Stimulated activated CD8-positive, alpha-beta memory T cell treated with anti-CD3 and anti-CD28 coated beads, Interleukin-15, amount 100 ng/mL, for 1 hour (primary cell): ENCODE results near the gene TRPV3.
"Not testable (repeated sequence)": the region's sequence is repeated elsewhere in the genome, so short reads cannot be mapped to it uniquely, and the experiment has no call there.

ENCODE experiments used
- DNase-seq: peaks from one replicate; pipeline ENCODE4 v3.0.0-alpha.2; 2020; ENCODE audit warnings: low read depth

The TRPV3 gene

DNA sequence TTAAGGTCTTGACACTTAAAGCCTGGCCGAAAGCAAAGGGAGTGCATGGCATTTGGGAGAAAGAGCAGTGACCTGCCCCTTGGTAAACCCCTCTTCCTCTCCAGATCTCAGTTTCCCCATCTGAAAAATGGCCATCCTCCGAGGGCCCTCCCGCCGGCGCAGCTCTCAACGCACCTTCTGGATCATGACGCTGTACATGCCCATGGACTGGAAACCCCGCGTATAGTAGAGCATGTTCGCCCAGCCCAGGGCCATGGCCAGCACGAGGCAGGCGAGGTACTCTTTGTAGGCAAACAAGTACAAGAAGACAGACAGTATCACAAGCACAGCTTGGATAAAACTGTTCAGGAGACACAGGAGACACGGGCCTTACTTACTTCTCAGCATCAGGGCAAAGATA lies 33.6 kb downstream of the TRPV3 start:
- no peak for DNase-seq

DNA sequence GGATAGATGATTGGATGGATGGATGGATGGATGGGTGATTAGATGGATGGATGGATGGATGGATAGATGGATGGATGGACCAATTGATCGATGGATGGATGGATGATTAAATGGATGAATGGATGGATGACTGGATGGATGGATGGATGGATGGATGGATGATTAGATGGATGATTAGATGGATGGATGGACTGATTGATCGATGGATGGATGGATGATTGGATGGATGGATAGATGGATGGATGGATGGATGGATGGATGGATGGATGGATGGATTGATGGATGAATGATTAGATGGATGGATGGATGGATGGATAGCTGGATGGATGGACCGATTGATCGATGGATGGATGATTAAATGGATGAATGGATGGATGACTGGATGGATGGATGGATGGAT lies 38.1 kb downstream of the TRPV3 start:
- not testable (repeated sequence) for DNase-seq

DNA sequence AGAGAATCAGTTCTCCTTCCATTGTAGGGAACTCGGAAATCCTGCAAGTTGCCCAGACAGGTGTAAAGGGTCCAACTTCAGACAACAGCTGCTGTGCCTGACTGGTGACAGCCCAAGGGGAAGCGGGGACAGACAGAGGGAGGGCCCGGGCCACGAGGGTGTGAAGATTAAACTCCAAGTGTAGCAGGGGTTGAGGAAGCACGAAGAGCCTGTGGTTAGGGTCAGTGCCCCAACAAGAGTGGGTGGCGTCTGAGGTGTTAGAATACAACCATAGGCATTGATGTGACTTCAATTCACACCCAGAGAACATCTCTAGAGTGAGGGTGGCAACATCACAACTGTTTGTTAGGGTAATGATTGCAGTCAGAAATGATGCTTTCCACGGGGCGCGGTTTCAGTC lies 42.7 kb downstream of the TRPV3 start:
- no peak for DNase-seq

DNA sequence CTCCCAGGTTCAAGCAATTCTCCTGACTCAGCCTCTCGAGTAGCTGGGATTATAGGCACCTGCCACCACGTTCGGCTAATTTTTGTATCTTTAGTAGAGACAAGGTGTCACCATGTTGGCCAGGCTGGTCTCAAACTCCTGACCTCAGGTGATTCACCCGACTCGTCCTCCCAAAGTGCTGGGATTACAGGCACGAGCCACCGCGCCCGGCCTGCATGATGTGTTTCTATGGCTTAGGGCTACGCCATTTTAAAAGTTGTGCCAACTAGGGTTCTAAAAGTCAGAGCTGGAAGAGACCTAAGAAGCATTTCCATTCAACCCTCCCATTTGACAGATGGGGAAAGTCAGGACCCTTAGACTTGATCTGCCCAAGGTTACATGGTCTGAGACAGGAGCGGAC lies 43.4 kb downstream of the TRPV3 start:
- DNase-seq: not testable (repeated sequence)

DNA sequence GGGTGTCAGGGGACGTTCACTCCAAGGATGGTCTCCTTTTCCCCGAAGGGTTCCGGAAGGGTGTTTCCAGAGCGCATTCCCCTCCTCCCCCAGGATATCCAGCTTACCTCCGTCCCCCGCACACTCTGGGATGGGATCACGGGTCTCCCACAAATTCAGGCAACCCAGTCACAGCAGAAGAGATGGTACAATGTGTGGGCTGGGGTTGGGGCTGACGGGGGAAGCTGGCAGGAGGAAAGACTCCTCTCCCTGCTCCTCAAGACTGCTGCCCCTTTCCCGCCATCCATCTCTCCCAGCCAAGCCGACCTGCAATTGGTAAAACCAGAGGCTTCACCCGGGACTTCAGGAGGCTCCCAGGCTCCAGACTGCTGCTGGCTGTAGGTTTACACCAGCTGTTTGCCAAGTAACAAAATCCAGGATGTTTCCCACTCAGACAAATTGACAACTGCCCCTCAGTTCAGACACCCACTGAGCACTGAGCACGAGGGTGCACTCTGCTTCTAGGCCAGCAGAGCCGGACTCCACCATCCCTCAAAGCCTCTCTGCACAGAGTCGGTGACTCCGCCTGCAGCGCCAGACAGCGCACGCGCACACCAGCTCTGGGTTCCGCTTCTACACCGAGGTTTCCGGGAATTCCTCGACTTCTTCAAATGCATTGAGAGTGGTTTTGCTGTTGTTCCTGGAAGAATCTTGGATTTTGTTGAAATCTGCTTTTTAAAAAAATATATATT lies 44.1 kb downstream of the TRPV3 start:
- DNase-seq: no peak

DNA sequence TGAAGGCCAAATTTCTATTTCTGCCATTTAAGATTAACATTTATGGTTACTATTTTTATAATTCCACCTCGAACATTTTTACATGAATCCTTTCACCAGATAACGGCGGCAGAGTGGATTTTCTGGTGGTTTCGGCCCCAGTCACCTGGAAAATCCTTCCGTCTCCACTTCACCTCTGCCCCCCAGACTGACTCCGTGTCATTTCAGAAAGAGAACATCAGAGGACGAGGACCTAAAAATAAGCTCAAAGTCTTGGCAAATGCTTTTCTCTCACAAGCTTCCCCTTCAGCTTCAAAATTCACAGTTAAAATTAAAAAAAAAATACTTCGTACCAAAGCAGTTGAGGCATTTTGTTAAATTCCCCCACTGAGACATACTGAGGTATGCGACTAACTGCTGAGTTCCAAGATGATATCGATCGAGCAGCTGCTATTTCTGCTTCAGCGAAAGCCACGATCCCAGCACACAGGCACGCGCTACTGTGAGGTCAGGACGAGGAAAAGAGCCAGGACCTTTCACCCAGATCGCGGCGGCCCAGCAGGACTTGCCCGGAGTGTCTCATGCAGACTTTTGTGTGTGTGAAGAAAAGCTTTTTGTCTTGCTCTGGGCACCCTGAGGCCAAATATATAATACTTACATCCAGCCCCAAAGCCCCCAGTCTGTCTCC lies 45.0 kb downstream of the TRPV3 start:
- DNase-seq: no peak

DNA sequence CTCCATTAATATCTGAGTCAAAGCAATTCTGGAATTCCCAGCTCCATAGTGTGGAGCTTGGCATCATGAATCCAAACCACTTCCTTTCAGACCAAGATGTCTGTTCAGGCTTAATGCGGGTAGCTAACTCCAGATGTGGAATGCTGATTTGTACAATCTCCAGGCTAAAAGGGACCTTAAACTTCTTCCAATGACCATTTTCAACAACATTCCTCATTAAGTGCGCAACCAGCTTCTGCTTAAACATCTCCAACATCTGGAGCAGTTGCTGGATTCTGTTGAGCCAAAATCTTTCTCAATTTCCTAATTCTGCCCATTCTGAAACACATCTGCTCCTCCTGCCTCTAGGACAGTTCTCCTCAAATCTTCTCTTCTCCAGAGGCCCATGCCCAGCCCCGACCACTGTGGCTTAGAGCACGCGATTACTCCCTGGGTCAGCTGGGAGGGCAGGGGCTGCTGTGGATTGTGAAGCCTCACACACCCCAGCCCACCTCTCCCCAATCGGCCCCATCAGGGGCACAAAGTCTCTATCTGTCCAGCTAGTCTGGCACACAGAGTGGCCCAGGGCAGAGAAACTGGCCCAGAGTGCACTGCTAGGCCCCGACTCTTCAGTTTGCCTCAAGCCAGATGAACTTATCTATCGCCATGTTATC lies 45.6 kb downstream of the TRPV3 start:
- DNase-seq: no peak

DNA sequence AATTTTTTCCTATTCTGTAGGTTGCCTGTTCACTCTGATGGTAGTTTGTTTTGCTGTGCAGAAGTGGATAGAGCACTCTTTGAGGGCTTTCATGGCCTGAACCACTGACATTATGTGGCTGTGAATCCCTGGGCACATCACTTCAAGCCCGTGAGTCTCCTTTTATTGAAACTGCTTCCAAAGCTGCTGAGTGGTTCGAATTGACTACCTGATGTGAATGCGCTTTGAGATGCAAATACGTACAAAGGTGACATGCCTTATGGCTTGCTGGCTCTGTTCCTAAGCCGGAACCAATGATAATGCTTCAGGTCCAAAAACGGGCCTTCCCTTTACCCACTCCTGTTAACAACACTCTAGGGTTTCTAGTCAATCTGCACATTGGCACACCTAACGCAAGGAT lies 47.5 kb downstream of the TRPV3 start:
- DNase-seq: no peak

DNA sequence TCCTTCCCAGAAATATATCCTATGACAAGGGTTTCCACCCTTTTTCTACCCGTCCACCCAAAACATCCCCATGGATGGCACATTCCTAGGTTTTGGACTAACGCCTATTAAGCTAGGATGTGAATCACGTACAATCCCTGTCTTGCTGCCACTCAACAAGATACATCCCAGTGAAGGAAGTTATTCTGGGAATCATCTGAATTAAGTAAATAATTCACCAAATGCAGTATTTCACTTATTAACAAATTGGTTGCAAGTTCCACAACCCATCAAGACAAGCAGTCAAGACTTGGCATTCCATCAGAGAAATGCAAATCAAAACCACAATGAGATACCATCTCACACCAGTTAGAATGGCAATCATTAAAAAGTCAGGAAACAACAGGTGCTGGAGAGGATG lies 49.7 kb downstream of the TRPV3 start:
- no peak for DNase-seq

DNA sequence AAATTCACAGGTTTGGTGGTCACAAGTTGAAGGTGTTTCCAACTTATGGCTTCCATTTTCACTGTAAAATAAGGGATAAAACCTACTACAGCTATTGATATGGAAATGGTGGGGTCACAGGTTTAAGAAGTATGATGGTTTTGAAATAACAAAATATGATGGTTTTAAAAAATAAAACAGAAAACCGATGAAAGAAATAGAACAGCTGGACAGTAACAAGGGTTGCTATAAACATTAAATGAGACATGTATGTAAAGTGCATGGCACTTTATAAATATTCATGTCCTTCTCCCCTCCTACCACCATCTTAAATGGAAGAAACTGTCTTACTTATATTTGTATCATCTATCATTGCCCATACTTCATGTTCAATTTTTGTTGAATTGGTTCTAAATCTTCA lies 50.5 kb downstream of the TRPV3 start:
- DNase-seq: no peak

DNA sequence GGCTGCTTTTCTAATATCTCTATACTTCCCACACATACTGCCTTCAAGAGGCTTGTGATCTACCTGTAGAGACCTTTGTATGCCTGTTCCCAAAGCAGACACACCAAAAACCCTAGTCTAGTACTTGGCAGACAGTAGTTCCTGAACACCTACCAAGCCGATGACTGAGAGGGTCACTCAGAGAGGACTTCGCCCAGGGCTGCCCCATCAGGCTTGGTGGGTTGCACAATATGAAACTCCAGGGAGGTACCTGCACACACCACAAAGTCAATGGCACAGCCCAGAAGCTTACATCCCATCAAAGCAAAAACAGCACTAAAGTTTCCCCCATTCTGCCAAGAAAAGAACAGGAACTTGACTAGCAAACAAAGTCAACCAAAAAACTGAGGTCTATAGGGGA lies 51.6 kb downstream of the TRPV3 start:
- no peak for DNase-seq

DNA sequence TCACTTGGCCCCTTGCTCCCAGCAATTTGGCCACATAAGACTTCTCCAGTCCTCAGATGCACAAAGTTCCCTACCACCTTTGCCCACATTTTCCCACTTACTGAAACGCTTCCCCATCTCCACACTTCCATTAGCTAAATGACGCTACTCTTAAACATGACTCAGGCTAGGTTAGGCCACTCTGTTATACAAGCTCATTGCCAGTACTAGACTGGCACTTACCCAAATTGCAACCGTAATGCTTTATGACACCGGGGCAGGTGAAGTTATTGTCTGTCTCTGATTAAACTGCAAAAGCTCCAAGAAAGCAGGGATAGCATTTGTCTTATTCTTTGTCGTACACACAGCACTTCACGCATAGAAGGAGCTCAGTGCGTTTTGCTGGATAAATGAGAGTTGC lies 52.6 kb downstream of the TRPV3 start:
- DNase-seq: no peak

DNA sequence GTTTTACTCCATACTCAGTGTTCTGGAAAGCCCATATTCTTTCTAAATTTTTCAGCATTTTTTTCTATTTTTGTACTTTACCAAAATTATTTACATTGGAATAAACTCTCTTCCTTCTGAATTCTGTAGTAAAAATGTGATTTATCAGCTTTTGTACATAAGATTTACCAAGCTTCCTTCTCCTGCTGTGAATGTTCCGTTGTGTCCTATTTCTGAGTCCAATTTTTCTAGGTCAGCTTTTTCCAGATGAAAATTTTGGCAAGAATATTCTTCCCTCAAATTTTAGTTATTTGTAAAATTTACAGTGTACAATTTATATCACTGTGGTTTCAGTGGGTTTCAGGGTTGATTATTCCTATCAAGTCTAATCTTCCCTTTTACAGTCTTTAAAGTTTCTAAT lies 54.3 kb downstream of the TRPV3 start:
- DNase-seq: no peak

DNA sequence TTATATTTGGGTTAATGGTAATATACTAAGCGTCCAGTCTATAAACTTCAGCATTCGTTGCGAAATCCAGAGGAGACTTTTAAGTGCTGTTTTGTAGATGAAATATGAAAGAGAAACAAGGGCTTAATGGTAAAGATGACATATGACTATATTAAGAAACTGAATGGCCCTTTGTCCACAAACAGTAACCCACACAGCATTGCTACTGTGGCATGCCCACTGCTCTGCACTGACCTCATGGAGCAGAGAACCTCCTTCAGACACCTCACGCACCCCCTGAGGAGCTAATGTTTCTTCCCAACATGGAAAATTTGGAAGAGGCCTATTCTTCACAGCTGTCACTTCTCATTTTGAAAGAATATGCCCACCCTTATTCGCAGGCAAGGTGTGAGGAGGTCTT lies 55.1 kb downstream of the TRPV3 start:
- no peak for DNase-seq

DNA sequence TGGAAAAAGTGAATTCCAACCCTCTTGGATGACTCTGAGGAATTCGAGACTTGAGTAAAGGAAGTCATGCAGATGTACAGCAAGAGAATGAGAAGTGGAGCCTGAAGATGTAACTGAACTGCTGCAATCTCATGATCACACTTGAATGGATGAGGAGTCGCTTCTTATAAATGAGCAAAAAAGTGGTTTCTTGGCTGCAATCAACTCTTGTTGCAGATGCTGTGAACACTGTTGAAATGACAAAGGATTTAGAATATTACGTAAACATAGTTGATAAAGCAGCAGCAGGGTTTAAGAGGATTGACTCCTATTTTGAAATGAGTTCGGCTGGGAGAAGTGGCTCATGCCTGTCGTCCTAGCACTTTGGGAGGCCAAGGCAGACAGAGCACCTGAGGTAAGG lies 56.3 kb downstream of the TRPV3 start:
- DNase-seq: no peak

DNA sequence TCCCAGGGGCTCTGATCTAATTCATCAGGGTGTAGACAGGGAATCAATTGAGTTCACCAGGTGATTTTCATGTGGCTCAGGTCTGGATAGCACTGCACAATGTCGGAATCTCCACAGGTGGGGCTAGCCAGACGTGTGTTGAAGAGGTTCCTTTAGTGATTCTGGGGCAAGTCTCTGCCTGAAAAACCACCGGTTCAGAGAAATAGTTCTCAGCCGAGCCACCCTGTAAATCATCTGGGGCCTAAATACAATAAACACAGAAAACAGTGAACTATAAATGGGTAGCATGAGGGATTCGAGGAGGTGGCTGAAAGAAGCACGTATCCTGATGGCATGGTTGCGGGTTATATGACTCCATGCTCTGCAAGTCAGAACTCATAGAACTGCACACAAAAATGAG lies 60.5 kb downstream of the TRPV3 start:
- no peak for DNase-seq

DNA sequence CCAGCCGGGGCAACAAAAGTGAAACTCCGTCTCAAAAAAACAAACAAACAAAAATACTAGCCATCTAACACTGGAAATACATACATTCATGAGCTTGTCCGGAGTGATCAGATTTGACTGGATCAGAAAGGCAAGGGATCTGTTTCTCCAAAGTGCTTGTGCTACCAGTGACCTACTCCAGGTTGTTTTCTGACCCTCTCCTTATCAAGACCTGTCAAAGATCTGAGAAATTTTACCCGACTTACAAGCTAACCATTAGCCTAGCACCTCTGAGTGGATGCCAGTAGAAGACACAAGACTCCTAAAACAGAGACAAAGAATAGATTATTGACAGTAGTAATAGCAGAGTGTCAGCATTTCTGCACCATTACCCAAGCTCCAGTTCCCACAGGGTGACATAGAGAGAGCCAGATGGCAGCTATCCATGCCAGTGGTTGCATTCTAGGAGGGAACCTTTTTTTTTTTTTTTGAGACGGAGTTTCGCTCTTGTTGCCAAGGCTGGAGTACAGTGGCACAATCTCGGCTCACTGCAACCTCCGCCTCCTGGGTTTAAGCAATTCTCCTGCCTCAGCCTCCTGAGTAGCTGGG lies 72.0 kb downstream of the TRPV3 start:
- no peak for DNase-seq

DNA sequence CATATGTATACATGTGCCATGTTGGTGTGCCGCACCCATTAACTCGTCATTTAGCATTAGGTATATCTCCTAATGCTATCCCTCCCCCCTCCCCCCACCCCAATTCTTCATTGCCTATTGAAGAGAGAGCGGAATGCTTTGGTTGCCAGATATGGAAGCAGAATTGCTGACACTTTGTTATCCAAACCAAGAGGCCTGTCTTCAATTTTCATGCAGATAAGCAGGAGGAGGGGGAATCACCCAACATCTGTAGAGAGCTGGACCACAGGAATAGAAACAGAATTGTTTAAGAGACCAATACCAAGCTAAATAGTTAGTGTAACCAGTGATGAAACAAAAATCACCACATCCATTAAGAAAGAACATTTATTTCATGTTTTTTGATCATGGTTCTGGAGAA lies 74.8 kb downstream of the TRPV3 start:
- DNase-seq: no peak

DNA sequence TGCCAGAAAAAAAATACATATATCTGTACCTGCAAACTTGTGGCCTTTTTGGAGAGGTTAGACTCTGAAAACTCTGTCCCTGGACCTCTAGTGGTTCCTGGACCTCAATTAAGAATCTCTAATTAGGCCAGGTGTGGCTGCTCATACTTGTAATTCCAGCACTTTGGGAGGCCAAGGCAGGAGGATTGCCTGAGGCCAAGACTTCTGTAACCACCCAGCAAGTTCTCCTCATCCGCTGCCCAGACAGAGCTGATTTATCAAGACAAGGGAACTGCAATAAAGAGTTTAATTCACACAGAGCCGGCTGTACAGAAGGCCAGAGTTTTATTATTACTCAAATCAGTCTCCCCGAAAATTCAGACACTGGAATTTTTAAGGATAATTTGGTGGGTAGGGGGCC lies 77.6 kb downstream of the TRPV3 start:
- no peak for DNase-seq

DNA sequence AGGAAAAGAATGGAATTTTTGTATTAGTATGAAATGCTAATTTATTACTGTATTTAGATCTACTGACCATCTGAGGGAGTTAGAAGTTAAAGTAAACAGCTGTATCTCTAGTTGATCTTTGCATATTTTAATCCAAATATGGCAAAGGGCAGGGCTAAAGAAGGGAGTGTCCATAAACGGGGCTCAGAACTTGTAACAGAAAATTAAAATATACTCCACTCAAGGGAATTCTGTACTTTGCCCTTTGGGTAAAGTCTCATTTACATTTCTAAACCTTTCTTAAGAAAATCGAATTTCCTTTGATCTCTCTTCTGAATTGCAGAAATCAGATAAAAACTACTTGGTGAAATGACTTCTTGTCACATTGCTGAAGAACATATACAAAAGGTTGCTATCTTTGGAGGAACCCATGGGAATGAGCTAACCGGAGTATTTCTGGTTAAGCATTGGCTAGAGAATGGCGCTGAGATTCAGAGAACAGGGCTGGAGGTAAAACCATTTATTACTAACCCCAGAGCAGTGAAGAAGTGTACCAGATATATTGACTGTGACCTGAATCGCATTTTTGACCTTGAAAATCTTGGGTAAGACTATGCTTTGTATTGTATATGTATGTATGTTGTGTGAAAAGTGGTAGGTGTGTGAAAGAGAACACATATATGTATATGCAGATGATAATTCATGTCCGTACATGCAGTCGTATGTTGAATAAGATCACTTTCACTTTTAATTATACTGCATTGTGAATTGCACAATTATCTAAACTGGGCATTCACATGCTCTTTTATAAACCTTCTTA lies 81.6 kb downstream of the TRPV3 start, which contains the start of gene ASPA:
TSS of gene ASPA (plus strand) at position 186 of the 799 bp plus-strand sequence. CDS start at position 349, 163 bp downstream.
- DNase-seq: no peak

DNA sequence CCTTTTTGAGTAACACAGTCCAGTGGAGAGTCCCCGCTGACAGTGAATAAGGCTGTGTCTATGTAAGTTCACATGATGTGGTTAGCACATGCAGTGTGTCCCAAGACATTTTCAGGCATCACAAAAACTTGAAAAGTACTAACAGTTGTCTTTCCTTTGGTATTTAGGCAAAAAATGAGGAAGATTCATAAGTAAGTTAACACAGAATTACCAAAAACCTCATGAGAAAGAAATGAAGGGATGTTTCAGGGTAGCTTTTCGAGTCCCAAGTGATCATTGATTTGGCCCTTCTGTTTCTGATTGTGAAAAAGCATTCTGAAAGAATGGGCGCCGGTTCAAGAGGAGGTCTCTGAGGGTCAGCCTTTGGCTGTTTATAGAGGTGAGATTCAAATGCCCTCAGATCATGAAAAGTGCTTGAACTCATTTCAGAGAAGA lies 82.3 kb downstream of the TRPV3 start:
- no peak for DNase-seq

DNA sequence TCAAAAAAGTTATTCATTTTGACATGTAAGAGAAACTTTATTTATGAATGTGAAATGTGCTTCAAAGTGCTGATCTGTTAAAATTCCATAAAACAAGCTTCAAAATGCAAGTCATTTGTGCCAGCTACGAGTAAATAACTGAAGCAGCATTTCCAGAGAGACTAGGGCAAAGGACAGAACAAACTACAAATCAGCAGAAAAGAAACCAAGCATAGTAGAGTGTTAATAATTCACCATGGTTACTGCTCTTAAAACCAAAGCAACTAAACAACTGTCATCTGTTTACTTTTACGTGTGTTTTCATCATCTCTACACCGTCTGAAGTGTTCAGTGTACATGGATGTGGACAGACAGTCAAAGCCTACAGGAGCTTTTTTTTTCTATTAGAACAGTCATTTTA lies 83.4 kb downstream of the TRPV3 start:
- DNase-seq: no peak
